IMR-90 (cell line): Measurements from ENCODE around the gene ALG6. TPM values are rescaled to one million over a fixed set of nuclear protein-coding genes. Genes with fewer than 3 reads are reported as not detected.

ENCODE experiments used
- ATAC-seq: fragments of 200-7000 bp; cut with Tn5 transposase; 2 replicates; pipeline ENCODE4 v1.9.1; 2020; ENCODE audit warnings: low read depth, mild to moderate bottlenecking, moderate library complexity
- BruUV-seq: library from RNA; stranded (reverse); fragments of 400-500 nt; replicated peaks from 2 replicates; lab custom pipeline; 2021; lab: Mats Ljungman, UMichigan
- CTCF ChIA-PET: fragments of 300-600 bp; formaldehyde crosslinking; extraction: SDS; loops from one replicate; lab custom pipeline; 2021; ENCODE audit warnings: antibody characterized with exemption; lab: Yijun Ruan, JAX
- POLR2A ChIA-PET: fragments of 300-600 bp; sonication (Branson Sonifier 250); formaldehyde crosslinking; loops from one replicate; lab custom pipeline; 2022; ENCODE audit warnings: antibody characterized with exemption; ENCODE audit not compliant: unreplicated experiment; lab: Charles Lee
- DNase-seq: peaks from one replicate; pipeline ENCODE4 v3.0.0; 2013
- H2AFZ ChIP-seq: replicated peaks from 2 replicates; pipeline ENCODE3; 2013; ENCODE audit warnings: low read length, mild to moderate bottlenecking; ENCODE audit not compliant: poor library complexity
- H2AK5ac ChIP-seq: 2 replicates; pipeline ENCODE4 v1.6.1; 2013; ENCODE audit warnings: low read depth, low read length, inconsistent platforms
- H2AK9ac ChIP-seq: replicated peaks from 2 replicates; pipeline ENCODE3; 2013; ENCODE audit warnings: mild to moderate bottlenecking, low read depth, low read length, moderate library complexity; ENCODE audit not compliant: poor library complexity
- H2BK120ac ChIP-seq: 2 replicates; pipeline ENCODE4 v1.6.1; 2013; ENCODE audit warnings: low read depth, low read length, inconsistent platforms
- H2BK15ac ChIP-seq: 3 replicates; pipeline ENCODE4 v1.6.1; 2013; ENCODE audit warnings: low read depth, low read length, inconsistent platforms
- H2BK20ac ChIP-seq: 2 replicates; pipeline ENCODE4 v1.6.1; 2013; ENCODE audit warnings: low read depth, mild to moderate bottlenecking, inconsistent platforms, low read length, moderate library complexity
- H2BK5ac ChIP-seq: 2 replicates; pipeline ENCODE4 v1.6.1; 2013; ENCODE audit warnings: mild to moderate bottlenecking, low read depth, low read length, inconsistent platforms; ENCODE audit not compliant: poor library complexity, severe bottlenecking
- H3K14ac ChIP-seq: replicated peaks from 2 replicates; pipeline ENCODE4 v1.6.1; 2013; ENCODE audit warnings: low read depth, low read length, inconsistent platforms
- H3K18ac ChIP-seq: 2 replicates; pipeline ENCODE4 v1.6.1; 2013; ENCODE audit warnings: low read depth, low read length, control low read depth
- H3K23ac ChIP-seq: 2 replicates; pipeline ENCODE4 v1.6.1; 2013; ENCODE audit warnings: low read depth, low read length, inconsistent platforms
- H3K27ac ChIP-seq: 2 replicates; pipeline ENCODE4 v1.5.1; 2013; ENCODE audit warnings: mild to moderate bottlenecking, control low read depth, low read length; ENCODE audit not compliant: insufficient read depth
- H3K27me3 ChIP-seq: 2 replicates; pipeline ENCODE4 v1.6.1; 2013; ENCODE audit warnings: low read length; ENCODE audit not compliant: control insufficient read depth, insufficient read depth
- H3K36me3 ChIP-seq: 2 replicates; pipeline ENCODE4 v1.6.1; 2013; ENCODE audit warnings: low read length, mixed read lengths; ENCODE audit not compliant: control insufficient read depth, insufficient read depth
- H3K4ac ChIP-seq: 2 replicates; pipeline ENCODE4 v1.6.1; 2013; ENCODE audit warnings: low read depth, low read length, inconsistent platforms
- H3K4me1 ChIP-seq: 2 replicates; pipeline ENCODE4 v1.6.1; 2013; ENCODE audit warnings: low read length, mixed read lengths; ENCODE audit not compliant: control insufficient read depth, insufficient read depth
- H3K4me2 ChIP-seq: 2 replicates; pipeline ENCODE4 v1.6.1; 2013; ENCODE audit warnings: low read depth, mild to moderate bottlenecking, control low read depth, low read length, moderate library complexity
- H3K4me3 ChIP-seq: 2 replicates; pipeline ENCODE4 v1.5.1; 2013; ENCODE audit warnings: low read depth, mild to moderate bottlenecking, control low read depth, low read length, moderate library complexity; ENCODE audit not compliant: insufficient read depth
- H3K56ac ChIP-seq: 2 replicates; pipeline ENCODE4 v1.6.1; 2013; ENCODE audit warnings: low read length, inconsistent platforms; ENCODE audit not compliant: insufficient read depth; ENCODE audit errors: extremely low read depth
- H3K79me1 ChIP-seq, 2 experiments: 2 replicates each; pipeline ENCODE4 v1.6.1; 2013; ENCODE audit warnings: low read length in 2 of 2, inconsistent platforms in 1 of 2, low read depth in 1 of 2
- H3K9ac ChIP-seq: 2 replicates; pipeline ENCODE4 v1.6.1; 2013; ENCODE audit warnings: low read depth, low read length, control low read depth
- H3K9me1 ChIP-seq: 2 replicates; pipeline ENCODE4 v1.6.1; 2013; ENCODE audit warnings: low read length, inconsistent platforms; ENCODE audit not compliant: insufficient read depth
- H3K9me3 ChIP-seq: 2 replicates; pipeline ENCODE4 v1.6.1; 2013; ENCODE audit warnings: low read length; ENCODE audit not compliant: control insufficient read depth, insufficient read depth
- H4K20me1 ChIP-seq: 2 replicates; pipeline ENCODE4 v1.6.1; 2013; ENCODE audit warnings: low read length, inconsistent platforms; ENCODE audit not compliant: insufficient read depth
- H4K5ac ChIP-seq: 2 replicates; pipeline ENCODE4 v1.6.1; 2013; ENCODE audit warnings: mild to moderate bottlenecking, low read depth, low read length, control low read depth
- H4K8ac ChIP-seq, 2 experiments: 2 replicates each; pipeline ENCODE4 v1.6.1; 2013; ENCODE audit warnings: low read depth in 2 of 2, low read length in 2 of 2, control low read depth in 1 of 2, inconsistent platforms in 1 of 2
- H4K91ac ChIP-seq: 2 replicates; pipeline ENCODE4 v1.6.1; 2013; ENCODE audit warnings: low read depth, low read length, inconsistent platforms; ENCODE audit not compliant: insufficient read depth
- CTCF ChIP-seq: conservative IDR thresholded peaks from 2 replicates; pipeline ENCODE4 v1.5.1; 2012; ENCODE audit warnings: mild to moderate bottlenecking, low read depth, low read length, improper control_type of control experiment
- MAFK ChIP-seq: IDR thresholded peaks from 2 replicates; pipeline ENCODE4 v1.6.1; 2012; ENCODE audit warnings: low read depth, low read length, improper control_type of control experiment
- dilution Hi-C: fragments of 300-500 bp; cut with HindIII; formaldehyde crosslinking; loops from one replicate; pipeline ENCODE4 v1.14.3; 2018; ENCODE audit warnings: low sequenced_read_pairs; ENCODE audit not compliant: unreplicated experiment
- in situ Hi-C: fragments of 300-500 bp; cut with MboI; formaldehyde crosslinking; loops from 3 replicates; pipeline ENCODE4 v1.14.3; 2019; ENCODE audit warnings: low sequenced_read_pairs, inconsistent platforms, mixed read lengths
- intact Hi-C: fragments of 100-400 bp; cut with micrococcal nuclease; formaldehyde crosslinking; loops from 2 replicates; pipeline ENCODE4 v1.10.0; 2022
- polyA plus RNA-seq, 3 experiments: library from polyadenylated mRNA; depleted of rRNA; stranded (reverse); fragments of >200 nt; gene quantifications; 2 replicates each; pipeline ENCODE4 v1.2.3, GENCODE V29; 2012; ENCODE audit warnings: low replicate concordance in 1 of 3
- total RNA-seq: library from RNA; depleted of rRNA; stranded (reverse); fragments of >200 nt; gene quantifications from 2 replicates; pipeline ENCODE4 v1.2.3, GENCODE V29; 2012

ALG6 gene
- total and polyA plus RNA-seq, 2 of the 4 experiments (the other 2 are of a cell fraction), result 4.8 to 6.5 TPM

GRCh38 chr1:63458750-63459149, 91.3 kb downstream of the ALG6 start:
- no TSS peak for BruUV-seq
- DNase-seq (no peak), ATAC-seq (no peak)
- Histone ChIP-seq H4K20me1 (no peaks in the 10 kb centered on the region), H3K9ac (no peak overlapping the region), H2AK5ac (no peak overlapping the region), H4K91ac (no peak overlapping the region), H2AK9ac (no peak overlapping the region), H2BK15ac (no peak overlapping the region), H3K9me3 (0 out of 2 replicates have a peak, but pooled peaks cover 2% of the 10 kb centered on the region), H2BK5ac (no peak overlapping the region), H3K36me3 (no peaks in the 10 kb centered on the region), H3K14ac (no peak overlapping the region), H2BK120ac (no peak overlapping the region), H3K23ac (no peak overlapping the region), H3K79me1 (no peaks in the 10 kb centered on the region), H4K8ac (no peak overlapping the region), H3K18ac (no peak overlapping the region), H3K4me2 (no peak overlapping the region), H3K27ac (no peak overlapping the region), H3K4me3 (no peak overlapping the region), H4K5ac (no peak overlapping the region), H3K4ac (no peak overlapping the region), H3K56ac (no peak overlapping the region), H3K27me3 (no peaks in the 10 kb centered on the region), H3K4me1 (no peaks in the 10 kb centered on the region), H2BK20ac (no peak overlapping the region), H2AFZ (no peak overlapping the region), H3K9me1 (no peaks in the 10 kb centered on the region)
- dilution Hi-C loops, result no loop called here
- ChIA-PET POLR2A (no interaction called here), CTCF (no interaction called here)
- intact Hi-C loops, result no loop called here
- TF ChIP-seq CTCF (no peak), MAFK (0 out of 2 replicates have a peak, but pooled peaks have one; percentile 6)
- in situ Hi-C loops, result loop anchor here (10.0 kb wide), 1 partner anchor 134 kb away; the partner anchor contains the start of gene FOXD3
